Middle frontal gyrus (tissue), 1 donor: Measurements from ENCODE around the gene DACT3.

ENCODE experiments used
- DNase-seq: peaks from one replicate; pipeline ENCODE4 v3.0.0-alpha.2; 2015; ENCODE audit warnings: low spot score; ENCODE audit errors: extremely low spot score

DACT3 gene

GRCh38 chr19:46611776-46612175, 49.2 kb downstream of the DACT3 start:
- DNase-seq, result no peak

- no peak for DNase-seq
Observed at GRCh38 chr19:46610851-46611770, 49.9 kb downstream of the DACT3 start.

GRCh38 chr19:46610413-46610775, 50.6 kb downstream of the DACT3 start:
- no peak for DNase-seq

GRCh38 chr19:46609511-46610412, 51.2 kb downstream of the DACT3 start:
- DNase-seq, result no peak

- DNase-seq, result no peak
Observed at GRCh38 chr19:46608581-46609345, 52.2 kb downstream of the DACT3 start.

GRCh38 chr19:46608178-46608577, 52.8 kb downstream of the DACT3 start:
- no peak for DNase-seq

- DNase-seq, result no peak
Observed at GRCh38 chr19:46607448-46607841, 53.5 kb downstream of the DACT3 start.

GRCh38 chr19:46606681-46607447, 54.1 kb downstream of the DACT3 start:
- DNase-seq, result no peak

- DNase-seq, result no peak
Observed at GRCh38 chr19:46606019-46606418, 55.0 kb downstream of the DACT3 start.

- no peak for DNase-seq
Observed at GRCh38 chr19:46605356-46605821, 55.6 kb downstream of the DACT3 start.

GRCh38 chr19:46604781-46605355, 56.1 kb downstream of the DACT3 start:
- no peak for DNase-seq

GRCh38 chr19:46603752-46604231, 57.2 kb downstream of the DACT3 start:
- DNase-seq, result no peak

- DNase-seq, result no peak
Observed at GRCh38 chr19:46603195-46603637, 57.8 kb downstream of the DACT3 start.

- DNase-seq, result no peak
Observed at GRCh38 chr19:46602392-46603194, 58.4 kb downstream of the DACT3 start.

GRCh38 chr19:46601318-46602224, 59.4 kb downstream of the DACT3 start, which contains the start of gene CALM3:
Gene CALM3 (plus strand): TSS chr19:46601330. CDS start chr19:46601435, 105 bp downstream.
- no peak for DNase-seq

GRCh38 chr19:46600384-46601317, 60.3 kb downstream of the DACT3 start:
- DNase-seq, result peak; percentile 85
